Measurements from ENCODE around the gene APP.

- TF ChIP-seq CTCF (IDR thresholded peaks at IDR 0.05): no peak
- no peak for TF ChIP-seq POLR2A (IDR thresholded peaks at IDR 0.05)
These were observed 202.6 kb downstream of the APP start for GRCh38 chr21:25967901-25968438.
